H1 (cell line): ENCODE results near the gene MYO16. TPM values are rescaled to one million over a fixed set of nuclear protein-coding genes. Genes with fewer than 3 reads are reported as not detected.

Experiments used
- CEBPB ChIP-seq: IDR thresholded peaks from 2 replicates; pipeline ENCODE4 v1.6.1; 2012; ENCODE audit warnings: low read depth, low read length
- CHD7 ChIP-seq: fragments of 300-600 bp; sonication (generic); IDR thresholded peaks from 2 replicates; pipeline ENCODE4 v1.7.1; 2012; ENCODE audit warnings: low read length, moderate library complexity, mild to moderate bottlenecking, inconsistent platforms; ENCODE audit not compliant: insufficient replicate concordance
- CTCF ChIP-seq, 3 experiments: IDR thresholded peaks; 1 replicate in 2 of 3; 2 replicates in 1 of 3; pipeline versions ENCODE4 v1.5.1 to v1.6.1; 2011; ENCODE audit warnings: low read length in 3 of 3, mild to moderate bottlenecking in 3 of 3, inconsistent platforms in 2 of 3, low read depth in 1 of 3, moderate library complexity in 1 of 3; ENCODE audit not compliant: insufficient read depth in 1 of 3; ENCODE audit errors: control extremely low read depth in 1 of 3
- HDAC6 ChIP-seq: IDR thresholded peaks from one replicate; pipeline ENCODE4 v1.7.1; 2012; ENCODE audit warnings: low read depth, mild to moderate bottlenecking, inconsistent platforms, low read length, moderate library complexity
- KDM1A ChIP-seq: fragments of 200-600, 300-600 bp; sonication (generic); IDR thresholded peaks from 2 replicates; pipeline ENCODE4 v1.7.1; 2016; ENCODE audit warnings: mild to moderate bottlenecking, low read length, borderline replicate concordance
- MAFK ChIP-seq: IDR thresholded peaks from 2 replicates; pipeline ENCODE4 v1.6.1; 2012; ENCODE audit warnings: low read depth, mild to moderate bottlenecking, improper control_type of control experiment, low read length
- POLR2AphosphoS5 ChIP-seq: IDR thresholded peaks from 2 replicates; pipeline ENCODE4 v1.6.1; 2011; ENCODE audit warnings: low read depth, low read length
- SIN3A ChIP-seq, 2 experiments: IDR thresholded peaks in 1 of 2; conservative IDR thresholded peaks in 1 of 2; 2 replicates each; pipeline ENCODE4 v1.6.1; 2011 to 2012; ENCODE audit warnings: low read length in 2 of 2, improper control_type of control experiment in 1 of 2, low read depth in 1 of 2, mild to moderate bottlenecking in 1 of 2
- SP4 ChIP-seq: IDR thresholded peaks from 2 replicates; pipeline ENCODE4 v1.6.1; 2012; ENCODE audit warnings: low read length, inconsistent platforms
- polyA plus RNA-seq, 7 experiments: library from polyadenylated mRNA; depleted of rRNA in 3 of 7; stranded (reverse) in 5 of 7; unstranded in 2 of 7; fragments of >200 nt in 5 of 7; fragments of 200-250 nt in 2 of 7; gene quantifications; 1 replicate in 5 of 7; 2 replicates in 1 of 7; 4 replicates in 1 of 7; pipeline versions ENCODE4 v1.2.1 to v1.2.3, GENCODE V29; 2011 to 2013; ENCODE audit warnings: missing spikeins in 2 of 7, mixed read lengths in 2 of 7
- total RNA-seq: library from RNA; stranded (reverse); fragmentation: NEBNext Ultra II Directional; extraction: Animal tissue kit (Norgen Biotek cat#: 25700); gene quantifications from 2 replicates; pipeline ENCODE4 v1.2.1, GENCODE V29; 2021

MYO16 gene
- total and polyA plus RNA-seq, 2 of the 8 experiments (the other 6 are each of a cell fraction or from before 2014, with no cell fraction given): 0.02 to 0.22 TPM

- TF ChIP-seq CHD7: no peak
- no peak for TF ChIP-seq KDM1A
- no peak for TF ChIP-seq CTCF (IDR thresholded peaks at IDR 0.05; ENCODE audit: control extremely low read depth in 1 of 3, insufficient read depth in 1 of 3, low read depth in 1 of 3, low read length in 3 of 3)
- no peak for TF ChIP-seq MAFK
- TF ChIP-seq SP4: no peak
- no peak for TF ChIP-seq CEBPB
- no peak for TF ChIP-seq HDAC6
- no peak for TF ChIP-seq POLR2AphosphoS5
- no peak for TF ChIP-seq SIN3A (conservative IDR thresholded peaks at IDR 0.05 in 1 of 2, IDR thresholded peaks at IDR 0.05 in 1 of 2; ENCODE audit: low read depth in 1 of 2, low read length in 2 of 2)
Observed at GRCh38 chr13:109166804-109167203, 537.4 kb downstream of the MYO16 start (continued).
